ENCODE results near the gene MOXD1.
A peak's percentile ranks its signal among the peaks of the same experiment; 100 is the strongest.
"Not testable (repeated sequence)": the region's sequence is repeated elsewhere in the genome, so short reads cannot be mapped to it uniquely, and the experiment has no call there.

The MOXD1 gene

GRCh38 chr6:132282696-132283095 is 118.6 kb downstream of the MOXD1 start:
- DNase-seq (ENCODE audit: low spot score), result no peak

- no peak for DNase-seq (ENCODE audit: low spot score)
These were observed 120.8 kb downstream of the MOXD1 start for GRCh38 chr6:132280436-132280835.

GRCh38 chr6:132279592-132280139 is 121.6 kb downstream of the MOXD1 start:
- peak; percentile 77 for DNase-seq (ENCODE audit: low spot score)

- DNase-seq (ENCODE audit: low spot score), result no peak
These were observed 126.0 kb downstream of the MOXD1 start for GRCh38 chr6:132275066-132275970.

GRCh38 chr6:132272776-132273175 is 128.5 kb downstream of the MOXD1 start:
- no peak for DNase-seq (ENCODE audit: low spot score)

GRCh38 chr6:132270726-132271402 is 130.4 kb downstream of the MOXD1 start:
- no peak for DNase-seq (ENCODE audit: low spot score)

- DNase-seq (ENCODE audit: low spot score), result not testable (repeated sequence)
These were observed 132.6 kb downstream of the MOXD1 start for GRCh38 chr6:132268666-132269065.

- DNase-seq (ENCODE audit: low spot score), result no peak
These were observed 133.1 kb downstream of the MOXD1 start for GRCh38 chr6:132268209-132268608.

GRCh38 chr6:132265451-132266097 is 135.7 kb downstream of the MOXD1 start:
- no peak for DNase-seq (ENCODE audit: low spot score)

- DNase-seq (ENCODE audit: low spot score), result no peak
These were observed 137.2 kb downstream of the MOXD1 start for GRCh38 chr6:132264021-132264500.

GRCh38 chr6:132261354-132261753 is 139.9 kb downstream of the MOXD1 start:
- no peak for DNase-seq (ENCODE audit: low spot score)

GRCh38 chr6:132259070-132259469 is 142.2 kb downstream of the MOXD1 start:
- DNase-seq (ENCODE audit: low spot score), result peak; percentile 4

- no peak for DNase-seq (ENCODE audit: low spot score)
These were observed 143.7 kb downstream of the MOXD1 start for GRCh38 chr6:132257561-132257960.

GRCh38 chr6:132256457-132256856 is 144.8 kb downstream of the MOXD1 start:
- no peak for DNase-seq (ENCODE audit: low spot score)

GRCh38 chr6:132253906-132254305 is 147.4 kb downstream of the MOXD1 start:
- DNase-seq (ENCODE audit: low spot score), result no peak

GRCh38 chr6:132253211-132253610 is 148.1 kb downstream of the MOXD1 start:
- no peak for DNase-seq (ENCODE audit: low spot score)

GRCh38 chr6:132252113-132252512 is 149.2 kb downstream of the MOXD1 start:
- DNase-seq (ENCODE audit: low spot score), result no peak

GRCh38 chr6:132251711-132252110 is 149.6 kb downstream of the MOXD1 start:
- no peak for DNase-seq (ENCODE audit: low spot score)

- no peak for DNase-seq (ENCODE audit: low spot score)
These were observed 153.7 kb downstream of the MOXD1 start for GRCh38 chr6:132247381-132248159.

GRCh38 chr6:132246632-132247270 is 154.5 kb downstream of the MOXD1 start:
- DNase-seq (ENCODE audit: low spot score), result no peak

GRCh38 chr6:132246120-132246617 is 155.1 kb downstream of the MOXD1 start:
- no peak for DNase-seq (ENCODE audit: low spot score)
